ENCODE results near the gene FOXL3.
"Not testable (repeated sequence)": the region's sequence is repeated elsewhere in the genome, so short reads cannot be mapped to it uniquely, and the experiment has no call there.

FOXL3 gene

GRCh38 chr7:289756-290553 is at the start of gene FOXL3:
FOXL3 (plus strand) TSS chr7:290170; CDS start chr7:290170, 0 bp downstream.
- DNase-seq: no peak

GRCh38 chr7:240887-241421 is 49.0 kb upstream of the FOXL3 start:
- no peak for DNase-seq

GRCh38 chr7:241513-241912 is 48.5 kb upstream of the FOXL3 start:
- DNase-seq: no peak

GRCh38 chr7:242826-243579 is 47.0 kb upstream of the FOXL3 start:
- not testable (repeated sequence) for DNase-seq

GRCh38 chr7:243580-243978 is 46.4 kb upstream of the FOXL3 start:
- DNase-seq: not testable (repeated sequence)

GRCh38 chr7:244974-245373 is 45.0 kb upstream of the FOXL3 start:
- DNase-seq: no peak

GRCh38 chr7:245574-246295 is 44.2 kb upstream of the FOXL3 start:
- DNase-seq: no peak

- no peak for DNase-seq
These were observed 43.5 kb upstream of the FOXL3 start for GRCh38 chr7:246451-246850.

- DNase-seq: no peak
These were observed 42.8 kb upstream of the FOXL3 start for GRCh38 chr7:247181-247580.

- no peak for DNase-seq
These were observed 42.3 kb upstream of the FOXL3 start for GRCh38 chr7:247636-248035.

- no peak for DNase-seq
These were observed 41.1 kb upstream of the FOXL3 start for GRCh38 chr7:248732-249435.

GRCh38 chr7:249989-250388 is 40.0 kb upstream of the FOXL3 start:
- DNase-seq: no peak

GRCh38 chr7:250523-250922 is 39.4 kb upstream of the FOXL3 start:
- no peak for DNase-seq

- DNase-seq: no peak
These were observed 39.0 kb upstream of the FOXL3 start for GRCh38 chr7:251005-251404.

GRCh38 chr7:251446-252175 is 38.4 kb upstream of the FOXL3 start:
- no peak for DNase-seq

GRCh38 chr7:252216-252965 is 37.6 kb upstream of the FOXL3 start:
- DNase-seq: no peak

- no peak for DNase-seq
These were observed 37.0 kb upstream of the FOXL3 start for GRCh38 chr7:252981-253380.

- no peak for DNase-seq
These were observed 36.2 kb upstream of the FOXL3 start for GRCh38 chr7:253581-254336.

GRCh38 chr7:254337-255037 is 35.5 kb upstream of the FOXL3 start:
- no peak for DNase-seq

- no peak for DNase-seq
These were observed 34.9 kb upstream of the FOXL3 start for GRCh38 chr7:255038-255435.
